Stimulated activated effector memory CD8-positive, alpha-beta T cell treated with anti-CD3 and anti-CD28 coated beads, Interleukin-12 subunit alpha, Interleukin-12 subunit beta, amount 100 ng/mL, for 72 hours (primary cell): ENCODE measurements around the gene SHC1.
"Not testable (repeated sequence)": the region's sequence is repeated elsewhere in the genome, so short reads cannot be mapped to it uniquely, and the experiment has no call there.

Source experiments
- ATAC-seq: fragments of 150-1000 bp; cut with Tn5 transposase; 2 replicates; pipeline ENCODE4 v1.10.0; 2021
- DNase-seq, 2 donors: peaks; one replicate each; pipeline ENCODE4 v3.0.0; 2021 to 2022; ENCODE audit warnings: low spot score in 2 of 2
- H3K27ac Mint-ChIP-seq: one replicate; pipeline ENCODE4 v1.8.0; 2022; ENCODE audit warnings: mild to moderate bottlenecking, mixed read lengths
- H3K36me3 Mint-ChIP-seq: one replicate; pipeline ENCODE4 v1.8.0; 2022; ENCODE audit warnings: mild to moderate bottlenecking, mixed read lengths
- H3K4me1 Mint-ChIP-seq: one replicate; pipeline ENCODE4 v1.8.0; 2022; ENCODE audit warnings: mixed read lengths
- H3K4me3 Mint-ChIP-seq: one replicate; pipeline ENCODE4 v1.8.0; 2022; ENCODE audit warnings: mild to moderate bottlenecking, mixed read lengths
- H3K9me3 Mint-ChIP-seq: one replicate; pipeline ENCODE4 v1.8.0; 2022; ENCODE audit warnings: mixed read lengths

The SHC1 gene

DNA sequence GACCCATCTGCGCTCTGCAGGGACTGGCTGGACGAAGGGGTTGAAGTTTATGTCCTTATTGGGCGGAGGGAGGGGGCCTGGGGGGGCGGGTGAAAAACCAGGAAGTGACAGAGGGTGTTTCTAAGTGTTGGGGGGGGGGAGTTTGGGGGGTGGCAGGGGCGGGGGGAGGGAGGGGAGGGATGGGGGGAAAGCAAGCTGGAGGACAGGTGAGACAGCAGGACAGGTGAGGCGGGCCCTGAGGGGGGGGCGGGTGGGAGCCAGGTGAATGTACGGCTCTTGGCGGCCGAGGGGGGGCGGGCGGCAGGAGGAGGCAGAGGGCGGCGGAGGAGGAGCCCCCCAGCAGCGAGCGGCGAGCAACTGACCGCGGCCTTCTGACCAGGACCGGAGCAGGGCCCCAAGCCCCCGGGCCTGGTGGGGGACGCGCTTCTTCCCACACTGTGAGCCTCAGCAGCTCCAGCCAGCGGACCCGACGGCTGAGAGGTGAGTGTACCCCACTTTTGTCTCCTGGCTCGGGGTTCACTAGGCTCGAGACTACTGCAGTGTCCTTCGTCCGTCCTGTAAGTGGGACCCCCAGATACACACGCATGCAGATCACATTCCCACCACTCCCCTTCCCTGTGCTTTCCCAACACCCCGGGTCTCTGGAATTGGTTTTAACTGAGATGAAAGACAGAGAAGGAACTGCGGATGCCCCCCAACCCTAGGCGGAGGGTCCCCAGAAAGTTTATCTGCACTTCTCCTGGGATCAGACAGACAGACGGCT, 32.1 kb upstream of the SHC1 start, which contains the start of gene ZBTB7B:
Gene ZBTB7B (plus strand): TSS at position 339 of the 763 bp plus-strand sequence. CDS start 11,859 bp downstream, outside the sequence.
- H3K4me3 Mint-ChIP-seq = peak within 1 kb of the TSS; percentile 93
- H3K9me3 Mint-ChIP-seq = no peaks in the 10 kb centered on the region
- no peak for ATAC-seq
- H3K36me3 Mint-ChIP-seq = peaks cover 22% of the 10 kb centered on the region
- peak within 1 kb of the TSS; percentile 91 for H3K27ac Mint-ChIP-seq
- H3K4me1 Mint-ChIP-seq = peaks cover 59% of the 10 kb centered on the region
- no peak for DNase-seq

DNA sequence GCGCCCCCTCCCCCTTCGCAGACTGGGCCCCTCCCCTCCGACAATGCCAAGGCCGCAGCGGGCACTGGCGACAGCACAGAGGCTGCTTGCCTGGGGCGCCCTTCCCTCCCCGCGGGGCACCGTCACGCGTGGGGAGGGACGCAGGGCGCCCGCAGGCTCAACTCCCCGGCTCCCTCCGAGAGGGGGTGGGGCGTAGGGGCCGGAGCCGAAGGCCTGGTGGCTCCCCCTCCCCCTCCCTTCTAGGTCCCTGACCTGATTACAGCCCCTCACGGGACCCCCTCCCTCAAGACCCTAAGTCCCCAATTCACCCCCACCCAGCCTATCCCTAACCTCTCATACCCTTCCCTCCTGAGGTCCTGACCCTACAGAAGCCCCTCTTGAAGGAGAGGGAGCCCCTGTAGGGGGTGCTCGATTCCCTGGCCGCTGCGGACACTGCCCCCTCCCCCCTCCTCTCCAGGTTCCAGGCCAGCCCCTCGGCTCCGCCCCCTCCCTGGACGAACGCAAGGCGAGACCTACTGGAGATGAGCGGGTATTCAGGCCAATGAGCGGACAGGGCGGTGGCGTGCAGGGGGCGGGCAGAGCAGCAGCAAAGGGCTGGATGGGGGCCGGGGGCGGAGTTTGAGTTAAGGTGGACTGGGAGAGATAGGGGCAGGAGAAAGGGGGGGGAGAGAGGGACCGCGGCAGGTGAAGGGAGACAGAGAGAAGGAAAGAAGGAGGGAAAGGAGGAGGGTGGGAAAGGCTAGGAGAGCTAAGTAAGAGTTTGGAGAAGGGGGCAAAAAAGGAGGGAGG, 31.3 kb upstream of the SHC1 start:
- Mint-ChIP-seq H3K9me3 (no peaks in the 10 kb centered on the region), H3K4me3 (peak overlapping the region; percentile 93), H3K4me1 (peaks cover 64% of the 10 kb centered on the region), H3K27ac (peak overlapping the region; percentile 91), H3K36me3 (peaks cover 22% of the 10 kb centered on the region)
- DNase-seq (peak; percentile 94 to 99), ATAC-seq (peak; percentile 81)

DNA sequence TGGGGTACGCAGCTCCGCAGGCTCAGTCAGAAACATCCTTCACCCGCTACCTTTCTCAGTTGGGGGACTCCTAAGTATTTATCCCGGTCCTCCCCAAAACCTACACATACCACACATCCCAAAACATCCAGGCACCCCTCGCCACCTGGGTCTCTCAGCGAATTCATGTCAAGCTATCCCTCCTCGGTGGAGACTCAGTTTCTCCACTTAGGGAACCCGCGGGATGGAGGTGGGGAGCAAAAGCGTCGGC, 30.8 kb upstream of the SHC1 start:
- peaks cover 22% of the 10 kb centered on the region for H3K36me3 Mint-ChIP-seq
- H3K4me3 Mint-ChIP-seq = peak overlapping the region; percentile 93
- ATAC-seq = peak; percentile 48
- peak overlapping the region; percentile 91 for H3K27ac Mint-ChIP-seq
- no peaks in the 10 kb centered on the region for H3K9me3 Mint-ChIP-seq
- H3K4me1 Mint-ChIP-seq = peaks cover 59% of the 10 kb centered on the region
- DNase-seq = peak in 1 of 2 donors; percentile 84

DNA sequence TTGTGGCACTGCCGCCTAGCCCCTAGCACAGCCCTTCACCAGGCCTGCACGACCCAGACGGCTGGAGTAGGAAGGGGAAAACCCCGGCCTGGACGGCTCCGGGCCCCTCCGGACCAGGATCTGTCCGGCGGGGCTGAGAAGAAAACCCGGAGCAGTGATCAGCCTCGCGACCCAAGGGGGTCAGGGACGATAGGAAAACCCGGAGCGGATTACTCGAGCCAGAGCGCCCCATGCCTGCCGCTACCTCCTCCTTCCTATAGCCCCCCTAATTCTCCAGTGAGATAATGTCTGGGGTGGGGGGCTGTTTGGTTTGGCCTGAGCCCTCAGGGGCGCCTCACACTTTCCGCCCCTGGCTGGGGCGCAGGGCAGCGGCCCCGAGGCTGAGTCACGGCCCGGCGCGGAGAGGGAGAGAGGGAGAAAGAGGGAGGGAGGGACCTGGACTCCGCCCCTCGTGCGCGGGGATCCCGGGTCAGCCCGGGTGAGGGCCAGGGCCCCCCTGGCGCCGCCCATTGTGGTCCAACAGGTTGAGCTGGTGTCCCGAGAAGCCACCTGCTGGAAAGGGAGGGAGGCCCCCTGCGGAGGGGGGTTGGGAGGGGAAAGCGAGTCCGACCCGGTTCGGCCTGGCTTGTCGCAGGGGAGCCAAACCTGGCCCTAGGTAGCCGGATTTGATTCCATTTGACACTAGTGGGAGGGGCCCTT, 30.3 kb upstream of the SHC1 start:
- ATAC-seq = peak; percentile 70
- DNase-seq = peak; percentile 81 to 96
- Mint-ChIP-seq H3K4me3 (peak overlapping the region; percentile 93), H3K27ac (peak overlapping the region; percentile 91), H3K36me3 (peaks cover 22% of the 10 kb centered on the region), H3K4me1 (peaks cover 54% of the 10 kb centered on the region), H3K9me3 (no peaks in the 10 kb centered on the region)

DNA sequence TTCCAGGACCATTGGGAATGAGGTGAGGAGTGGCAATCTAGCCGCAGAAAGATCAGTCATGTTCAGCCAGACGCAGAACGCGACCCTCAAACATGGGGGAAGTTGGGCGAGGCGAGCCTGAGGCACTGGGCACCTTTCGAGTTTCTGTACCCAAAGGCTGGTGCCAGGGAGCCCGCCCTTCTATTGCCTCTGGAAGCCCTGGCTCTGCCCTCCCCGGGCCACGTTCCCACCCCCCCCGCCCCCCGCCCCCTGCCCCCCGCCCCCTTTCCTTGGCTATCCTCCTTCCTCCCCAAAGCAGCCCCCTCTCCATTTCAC, 29.8 kb upstream of the SHC1 start:
- Mint-ChIP-seq H3K36me3 (peaks cover 22% of the 10 kb centered on the region), H3K27ac (peak overlapping the region; percentile 91), H3K9me3 (no peaks in the 10 kb centered on the region), H3K4me3 (peak overlapping the region; percentile 93), H3K4me1 (peaks cover 49% of the 10 kb centered on the region)
- ATAC-seq = no peak
- DNase-seq = no peak

DNA sequence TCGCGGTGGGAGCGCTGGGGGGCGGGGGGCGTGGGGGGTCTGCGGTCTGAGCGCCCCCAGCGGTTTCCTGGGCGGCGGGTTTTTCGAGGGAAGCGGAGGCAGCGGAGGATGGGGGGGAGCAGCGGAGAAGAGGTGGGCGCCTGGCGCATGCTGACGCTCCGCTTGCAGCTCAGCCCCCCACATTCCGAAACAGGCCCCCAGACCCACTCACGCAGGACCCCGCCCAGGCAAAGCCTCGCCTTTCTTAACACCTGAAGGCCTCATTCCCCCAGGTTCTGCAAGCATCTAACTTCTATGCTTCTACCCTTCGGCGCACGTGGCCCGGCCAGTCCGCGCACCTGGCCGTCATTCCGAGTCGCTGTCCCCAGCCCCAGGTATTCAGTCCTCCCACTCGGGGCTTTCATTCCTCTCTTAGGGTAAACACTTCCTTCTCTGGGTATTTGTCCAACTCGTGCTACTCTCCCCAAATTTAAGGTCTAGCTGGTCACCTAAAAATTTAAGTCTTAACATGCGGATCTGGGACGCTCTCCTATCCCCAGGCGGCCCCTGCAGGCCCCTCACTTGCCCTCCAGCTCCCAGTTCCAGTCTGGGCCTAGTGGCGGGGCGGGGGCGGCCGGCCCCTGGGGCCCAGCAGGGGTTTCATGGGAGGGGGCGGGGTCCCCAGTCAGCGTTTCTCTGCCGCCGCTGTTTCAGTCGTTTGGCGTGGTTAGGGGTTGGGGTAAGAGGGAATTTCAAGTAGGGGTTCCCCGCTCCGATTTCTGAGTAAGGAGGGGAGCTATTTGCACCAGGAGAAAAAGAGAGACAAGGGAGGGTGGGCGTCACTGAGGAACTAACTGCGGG, 29.2 kb upstream of the SHC1 start:
- ATAC-seq = peak; percentile 3
- Mint-ChIP-seq H3K9me3 (no peaks in the 10 kb centered on the region), H3K27ac (peak overlapping the region; percentile 91), H3K4me1 (peaks cover 46% of the 10 kb centered on the region), H3K4me3 (peak overlapping the region; percentile 93), H3K36me3 (peaks cover 22% of the 10 kb centered on the region)
- DNase-seq = peak; percentile 47 to 84

DNA sequence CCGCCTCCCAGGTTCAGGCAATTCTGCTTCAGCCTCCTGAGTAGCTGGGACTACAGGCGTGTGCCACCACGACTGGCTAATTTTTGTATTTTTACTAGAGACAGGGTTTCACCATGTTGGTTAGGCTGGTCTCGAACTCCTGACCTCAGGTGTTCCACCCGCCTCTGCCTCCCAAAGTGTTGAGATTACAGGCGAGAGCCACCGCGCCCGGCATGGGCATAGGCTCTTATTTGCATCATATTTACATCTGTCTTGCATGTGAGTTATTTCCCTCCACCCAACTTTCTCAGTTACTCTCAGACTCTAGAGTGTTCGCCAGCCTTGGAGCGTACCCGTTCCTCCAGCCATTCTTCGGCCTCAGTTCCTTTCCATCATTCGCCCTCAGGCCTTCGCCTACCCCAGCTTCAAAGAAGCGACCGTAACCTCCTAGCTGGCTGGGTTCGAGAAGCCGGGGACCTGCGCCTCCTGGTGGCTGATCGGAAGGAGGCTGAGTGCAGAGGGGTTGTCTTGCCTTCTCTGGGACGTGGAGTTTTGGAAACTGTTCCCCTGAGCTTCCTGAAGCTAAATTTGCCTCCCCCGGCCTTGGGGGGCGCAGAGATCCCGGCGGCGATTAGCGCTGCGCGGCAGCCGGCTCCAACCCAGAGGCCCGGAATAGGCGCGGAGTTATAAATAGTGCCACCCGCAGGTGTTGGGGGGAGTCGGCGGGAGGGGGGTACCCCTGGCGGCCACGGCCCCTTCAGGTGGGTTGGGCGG, 28.4 kb upstream of the SHC1 start:
- Mint-ChIP-seq H3K36me3 (peaks cover 17% of the 10 kb centered on the region), H3K27ac (peak overlapping the region; percentile 91), H3K4me3 (peak overlapping the region; percentile 93), H3K4me1 (peaks cover 39% of the 10 kb centered on the region), H3K9me3 (no peaks in the 10 kb centered on the region)
- DNase-seq (peak; percentile 56 to 86), ATAC-seq (peak; percentile 17)

DNA sequence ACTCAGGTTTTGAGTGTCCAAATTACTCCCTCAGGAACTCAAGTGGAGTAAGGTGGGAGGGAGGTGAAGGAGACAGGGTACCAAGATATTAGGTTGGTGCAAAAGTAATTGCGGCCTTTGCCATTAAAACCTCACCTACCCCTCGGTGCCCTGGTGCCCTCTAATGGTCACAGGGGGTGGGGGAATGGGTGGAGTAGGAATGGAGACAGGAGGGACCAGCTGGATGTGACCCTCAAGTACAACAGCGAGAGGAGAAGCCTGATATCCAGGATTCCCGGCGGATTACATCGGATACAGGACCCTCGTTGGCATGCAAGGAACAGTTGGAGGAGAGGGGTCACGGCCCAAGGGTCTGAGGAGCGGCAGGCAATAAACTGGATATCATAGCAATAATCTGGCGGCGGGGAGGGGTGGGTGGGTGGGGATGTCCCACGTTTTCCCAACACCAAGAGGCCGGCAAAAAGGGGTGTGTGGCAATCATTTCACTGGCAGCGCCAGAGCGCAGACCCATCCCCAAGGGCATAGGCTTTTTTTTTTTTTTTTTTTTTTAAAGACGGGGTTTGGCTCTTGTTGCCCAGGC, 27.7 kb upstream of the SHC1 start:
- Mint-ChIP-seq H3K9me3 (no peaks in the 10 kb centered on the region), H3K27ac (peak overlapping the region; percentile 91), H3K4me3 (peak overlapping the region; percentile 93), H3K4me1 (peaks cover 32% of the 10 kb centered on the region), H3K36me3 (peaks cover 16% of the 10 kb centered on the region)
- no peak for ATAC-seq
- DNase-seq = no peak

DNA sequence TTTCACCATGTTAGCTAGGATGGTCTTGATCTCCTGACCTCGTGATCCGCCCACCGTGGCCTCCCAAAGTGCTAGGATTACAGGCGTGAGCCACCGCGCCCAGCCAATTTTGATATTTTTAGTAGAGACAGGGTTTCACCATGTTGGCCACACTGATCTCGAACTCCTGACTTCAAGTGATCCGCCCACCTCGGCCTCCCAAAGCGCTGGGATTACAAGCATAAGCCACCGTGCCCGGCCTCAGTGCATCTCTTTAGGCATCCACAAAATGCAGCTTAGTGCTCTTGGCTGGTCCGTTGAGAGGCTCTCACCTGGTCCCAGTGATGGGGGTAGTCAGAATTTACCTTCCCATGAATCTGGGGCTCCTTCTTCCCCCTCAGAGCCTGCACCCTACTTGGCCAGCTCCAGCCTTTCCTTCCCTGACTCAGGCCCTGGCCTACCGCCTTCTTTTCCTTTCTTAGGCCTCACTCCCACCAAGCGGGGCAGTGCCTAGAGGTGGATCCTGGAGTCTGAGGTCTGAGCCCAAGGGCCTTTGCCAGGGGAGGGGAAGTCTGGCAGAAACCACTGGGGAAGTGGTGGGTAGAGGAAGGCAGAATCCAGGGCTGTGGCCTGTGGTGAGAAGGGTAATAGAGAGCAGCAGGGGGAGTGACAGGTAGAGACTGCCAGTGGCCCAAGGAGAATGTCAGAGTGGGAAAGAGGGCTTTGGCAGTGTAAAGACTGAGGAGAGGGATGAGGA, 26.6 kb upstream of the SHC1 start:
- Mint-ChIP-seq H3K4me1 (peaks cover 32% of the 10 kb centered on the region), H3K4me3 (peak overlapping the region; percentile 8)
- no peak for ATAC-seq

DNA sequence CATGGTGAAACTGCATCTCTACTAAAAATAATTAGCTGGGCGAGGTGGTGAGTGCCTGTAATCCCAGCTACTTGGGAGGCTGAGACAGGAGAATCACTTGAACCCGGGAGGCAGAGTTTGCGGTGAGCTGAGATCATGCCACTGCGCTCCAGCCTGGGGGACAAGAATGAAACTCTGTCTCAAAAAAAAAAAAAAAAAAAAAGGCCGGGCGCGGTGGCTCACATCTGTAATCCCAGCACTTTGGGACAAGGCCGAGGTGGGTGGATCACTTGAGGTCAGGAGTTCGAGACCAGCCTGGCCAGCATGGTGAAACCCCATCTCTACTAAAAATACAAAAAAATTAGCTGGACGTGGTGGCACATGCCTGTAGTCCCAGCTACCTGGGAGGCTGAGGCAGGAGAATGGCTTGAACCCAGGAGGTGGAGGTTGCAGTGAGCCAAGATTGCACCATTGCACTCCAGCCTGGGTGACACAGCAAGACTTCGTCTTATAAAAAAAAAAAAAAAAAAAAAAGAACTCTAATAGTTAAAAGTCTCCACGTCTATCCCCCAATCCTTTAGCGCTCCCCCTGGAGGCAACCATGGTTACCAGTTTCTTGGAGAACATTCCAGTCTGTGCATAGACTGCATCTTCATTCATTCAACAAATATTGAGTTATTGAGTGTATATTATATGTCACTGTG, 24.9 kb upstream of the SHC1 start:
- H3K27ac Mint-ChIP-seq = peak overlapping the region; percentile 81
- peaks cover 32% of the 10 kb centered on the region for H3K4me1 Mint-ChIP-seq
- H3K36me3 Mint-ChIP-seq = peaks cover 28% of the 10 kb centered on the region
- not testable (repeated sequence) for DNase-seq, ATAC-seq, H3K4me3 Mint-ChIP-seq, H3K9me3 Mint-ChIP-seq

More for the DNA sequence above, 26.6 kb upstream of the SHC1 start:
- H3K9me3 Mint-ChIP-seq = no peaks in the 10 kb centered on the region
- H3K27ac Mint-ChIP-seq = no peak overlapping the region
- no peak for DNase-seq
- peaks cover 16% of the 10 kb centered on the region for H3K36me3 Mint-ChIP-seq

DNA sequence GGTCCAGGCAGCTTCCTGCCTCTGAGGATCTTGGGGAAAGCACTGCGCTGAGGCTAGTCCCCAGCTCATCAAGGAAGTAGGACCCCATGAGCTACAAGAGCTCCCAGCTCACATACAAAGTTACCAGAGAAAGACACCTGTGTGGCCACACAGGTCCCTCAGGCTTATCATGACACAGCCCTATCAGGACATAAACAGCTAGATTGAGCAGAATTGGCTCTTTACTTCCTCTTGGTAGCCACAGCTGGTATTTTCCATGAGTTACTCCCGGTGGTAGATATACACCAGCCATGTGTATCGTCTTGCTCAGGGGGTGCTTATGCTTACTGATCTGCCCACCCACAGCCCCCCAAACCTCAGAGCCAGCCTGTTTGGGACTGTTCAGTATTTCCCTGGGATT, 24.0 kb upstream of the SHC1 start:
- Mint-ChIP-seq H3K27ac (peak overlapping the region; percentile 81), H3K4me1 (peaks cover 28% of the 10 kb centered on the region)

DNA sequence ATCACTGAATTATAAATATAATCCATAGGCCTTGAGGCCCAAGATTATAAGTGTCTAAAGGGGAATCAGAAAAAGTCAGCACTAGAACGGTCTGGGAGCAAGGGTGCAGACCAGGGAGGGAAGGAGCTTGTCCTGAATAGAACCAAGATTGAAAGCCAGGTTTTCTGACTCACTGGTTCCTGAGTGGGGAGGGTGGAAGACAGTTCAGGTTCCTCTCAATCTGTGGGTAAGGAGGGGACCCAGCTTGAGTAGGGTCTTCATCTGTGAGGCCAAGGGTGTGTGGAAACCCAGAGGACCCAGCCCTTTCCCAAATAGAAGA, 23.7 kb upstream of the SHC1 start:
- H3K9me3 Mint-ChIP-seq = no peaks in the 10 kb centered on the region
- H3K36me3 Mint-ChIP-seq = peaks cover 30% of the 10 kb centered on the region
- DNase-seq (no peak), ATAC-seq (no peak)
- peaks cover 29% of the 10 kb centered on the region for H3K4me1 Mint-ChIP-seq
- H3K4me3 Mint-ChIP-seq = no peak overlapping the region
- H3K27ac Mint-ChIP-seq = peak overlapping the region; percentile 81

More for the DNA sequence above, 24.0 kb upstream of the SHC1 start:
- Mint-ChIP-seq H3K36me3 (peaks cover 28% of the 10 kb centered on the region), H3K4me3 (no peak overlapping the region), H3K9me3 (no peaks in the 10 kb centered on the region)
- no peak for ATAC-seq
- DNase-seq = no peak

DNA sequence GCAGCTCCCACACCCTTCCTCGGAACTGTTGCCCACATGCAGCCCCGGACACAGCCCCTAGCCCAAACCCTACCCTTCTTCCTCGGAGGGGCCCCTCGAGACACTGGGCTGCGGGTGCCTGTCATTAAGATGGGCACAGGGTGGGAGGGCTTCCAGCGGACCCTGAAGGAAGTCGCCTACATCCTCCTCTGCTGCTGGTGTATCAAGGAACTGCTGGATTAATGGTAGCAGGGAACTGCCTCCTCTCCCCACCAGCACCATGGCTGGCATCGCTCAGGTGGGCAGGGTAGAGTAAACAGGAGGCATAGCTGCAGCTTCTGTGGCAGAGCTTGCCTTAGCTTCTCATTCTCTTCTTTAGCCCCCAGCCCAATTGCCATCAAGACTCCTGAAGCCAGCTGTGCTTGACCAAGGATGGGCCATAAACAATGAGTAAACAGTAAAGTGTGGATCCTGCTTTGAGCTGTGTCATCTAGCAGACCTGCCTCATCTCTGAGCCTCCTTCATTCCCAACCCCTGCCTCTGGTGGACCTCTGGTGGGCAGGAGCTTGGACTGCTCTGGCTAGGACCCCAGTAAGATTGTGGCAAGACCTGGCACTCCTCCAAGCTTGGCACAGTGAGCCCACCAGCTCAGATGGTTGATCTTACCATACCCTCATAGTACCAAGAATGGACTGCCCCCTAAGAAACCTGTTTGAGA, 23.2 kb upstream of the SHC1 start, which contains the start of gene LENEP:
Gene LENEP (plus strand): TSS at position 15 of the 697 bp plus-strand sequence. CDS start 22 bp downstream, at position 37.
- no peak for ATAC-seq
- Mint-ChIP-seq H3K27ac (peak within 1 kb of the TSS; percentile 81), H3K4me3 (no peak within 1 kb of the TSS), H3K4me1 (peaks cover 29% of the 10 kb centered on the region), H3K9me3 (no peaks in the 10 kb centered on the region), H3K36me3 (peaks cover 30% of the 10 kb centered on the region)
- no peak for DNase-seq
